ENCODE data around the gene USP25.

Gene USP25, protein sequence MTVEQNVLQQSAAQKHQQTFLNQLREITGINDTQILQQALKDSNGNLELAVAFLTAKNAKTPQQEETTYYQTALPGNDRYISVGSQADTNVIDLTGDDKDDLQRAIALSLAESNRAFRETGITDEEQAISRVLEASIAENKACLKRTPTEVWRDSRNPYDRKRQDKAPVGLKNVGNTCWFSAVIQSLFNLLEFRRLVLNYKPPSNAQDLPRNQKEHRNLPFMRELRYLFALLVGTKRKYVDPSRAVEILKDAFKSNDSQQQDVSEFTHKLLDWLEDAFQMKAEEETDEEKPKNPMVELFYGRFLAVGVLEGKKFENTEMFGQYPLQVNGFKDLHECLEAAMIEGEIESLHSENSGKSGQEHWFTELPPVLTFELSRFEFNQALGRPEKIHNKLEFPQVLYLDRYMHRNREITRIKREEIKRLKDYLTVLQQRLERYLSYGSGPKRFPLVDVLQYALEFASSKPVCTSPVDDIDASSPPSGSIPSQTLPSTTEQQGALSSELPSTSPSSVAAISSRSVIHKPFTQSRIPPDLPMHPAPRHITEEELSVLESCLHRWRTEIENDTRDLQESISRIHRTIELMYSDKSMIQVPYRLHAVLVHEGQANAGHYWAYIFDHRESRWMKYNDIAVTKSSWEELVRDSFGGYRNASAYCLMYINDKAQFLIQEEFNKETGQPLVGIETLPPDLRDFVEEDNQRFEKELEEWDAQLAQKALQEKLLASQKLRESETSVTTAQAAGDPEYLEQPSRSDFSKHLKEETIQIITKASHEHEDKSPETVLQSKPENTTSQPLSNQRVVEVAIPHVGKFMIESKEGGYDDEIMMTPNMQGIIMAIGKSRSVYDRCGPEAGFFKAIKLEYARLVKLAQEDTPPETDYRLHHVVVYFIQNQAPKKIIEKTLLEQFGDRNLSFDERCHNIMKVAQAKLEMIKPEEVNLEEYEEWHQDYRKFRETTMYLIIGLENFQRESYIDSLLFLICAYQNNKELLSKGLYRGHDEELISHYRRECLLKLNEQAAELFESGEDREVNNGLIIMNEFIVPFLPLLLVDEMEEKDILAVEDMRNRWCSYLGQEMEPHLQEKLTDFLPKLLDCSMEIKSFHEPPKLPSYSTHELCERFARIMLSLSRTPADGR

GRCh38 chr21:15729674-15730483 lies at the start of gene USP25:
USP25 (plus strand) TSS chr21:15729982; CDS start chr21:15730394, 412 bp downstream.
- Mint-ChIP-seq H3K27ac (peak within 1 kb of the TSS; percentile 92), H3K36me3 (ENCODE audit: low read depth) (no peaks in the 10 kb centered on the region), H3K4me1 (ENCODE audit: low read depth) (peaks cover 24% of the 10 kb centered on the region)

GRCh38 chr21:15682186-15682895 lies 47.4 kb upstream of the USP25 start:
- Mint-ChIP-seq H3K27ac (no peak overlapping the region), H3K4me1 (ENCODE audit: low read depth) (peaks cover 5% of the 10 kb centered on the region), H3K4me3 (no peak overlapping the region), H3K36me3 (ENCODE audit: low read depth) (no peaks in the 10 kb centered on the region), H3K9me3 (no peaks in the 10 kb centered on the region), H3K27me3 (ENCODE audit: low read depth) (peaks cover 5% of the 10 kb centered on the region)

More at GRCh38 chr21:15729674-15730483, at the start of gene USP25:
- Mint-ChIP-seq H3K9me3 (no peaks in the 10 kb centered on the region), H3K27me3 (ENCODE audit: low read depth) (peaks cover 34% of the 10 kb centered on the region), H3K4me3 (peak within 1 kb of the TSS; percentile 95)

GRCh38 chr21:15682977-15683376 lies 46.8 kb upstream of the USP25 start:
- Mint-ChIP-seq H3K4me3 (no peak overlapping the region), H3K27me3 (ENCODE audit: low read depth) (no peaks in the 10 kb centered on the region), H3K9me3 (no peaks in the 10 kb centered on the region), H3K27ac (no peak overlapping the region), H3K36me3 (ENCODE audit: low read depth) (no peaks in the 10 kb centered on the region), H3K4me1 (ENCODE audit: low read depth) (peaks cover 5% of the 10 kb centered on the region)

GRCh38 chr21:15686506-15686905 lies 43.3 kb upstream of the USP25 start:
- Mint-ChIP-seq H3K9me3 (no peaks in the 10 kb centered on the region), H3K27ac (no peak overlapping the region), H3K4me1 (ENCODE audit: low read depth) (peaks cover 5% of the 10 kb centered on the region), H3K36me3 (ENCODE audit: low read depth) (no peaks in the 10 kb centered on the region), H3K27me3 (ENCODE audit: low read depth) (no peaks in the 10 kb centered on the region), H3K4me3 (no peak overlapping the region)

DNA sequence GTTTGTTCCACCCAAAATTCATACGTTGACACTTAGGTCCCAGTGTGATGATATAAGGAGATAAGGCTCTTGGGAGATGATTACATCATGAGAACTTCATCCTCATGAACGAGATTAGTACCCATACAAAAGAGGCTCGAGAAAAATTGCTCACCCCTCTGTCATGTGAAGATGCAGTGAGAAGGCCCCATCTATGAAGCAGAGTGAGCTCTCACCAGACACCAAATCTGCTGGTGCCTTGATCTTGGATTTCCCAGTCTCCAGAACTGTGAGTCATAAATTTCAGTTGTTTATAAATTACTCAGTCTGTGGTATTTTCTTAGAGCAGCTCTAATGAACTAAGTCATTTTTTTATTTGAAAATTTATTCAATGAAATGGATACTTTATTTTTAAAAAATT lies 42.6 kb upstream of the USP25 start:
- H3K9me3 Mint-ChIP-seq = no peaks in the 10 kb centered on the region

DNA sequence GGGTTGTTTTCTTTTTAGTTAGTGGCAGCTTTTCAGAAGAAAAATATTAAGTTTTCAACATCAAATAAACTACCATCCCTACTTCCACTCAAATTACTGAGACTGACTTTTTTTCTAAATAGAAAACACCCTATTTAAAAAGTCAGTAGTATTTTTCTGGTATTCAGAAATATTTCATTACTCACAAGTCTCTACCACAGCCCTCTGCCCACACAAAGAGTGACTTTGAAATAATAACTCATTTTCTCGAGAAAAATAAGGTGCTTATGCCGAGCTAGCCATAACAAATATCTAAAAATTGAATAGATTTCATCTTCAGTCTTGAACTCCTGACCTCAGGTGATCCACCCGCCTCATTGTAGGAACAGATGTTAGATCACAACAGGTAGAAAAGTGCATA lies 41.8 kb upstream of the USP25 start:
- Mint-ChIP-seq H3K27ac (no peak overlapping the region), H3K9me3 (no peaks in the 10 kb centered on the region), H3K36me3 (ENCODE audit: low read depth) (no peaks in the 10 kb centered on the region), H3K4me3 (no peak overlapping the region), H3K4me1 (ENCODE audit: low read depth) (no peaks in the 10 kb centered on the region), H3K27me3 (ENCODE audit: low read depth) (no peaks in the 10 kb centered on the region)

More for the DNA sequence above, 42.6 kb upstream of the USP25 start:
- H3K4me1 Mint-ChIP-seq (ENCODE audit: low read depth) = peaks cover 5% of the 10 kb centered on the region
- no peaks in the 10 kb centered on the region for H3K36me3 Mint-ChIP-seq (ENCODE audit: low read depth)
- no peak overlapping the region for H3K4me3 Mint-ChIP-seq
- no peak overlapping the region for H3K27ac Mint-ChIP-seq
- H3K27me3 Mint-ChIP-seq (ENCODE audit: low read depth) = no peaks in the 10 kb centered on the region

- Mint-ChIP-seq H3K4me1 (ENCODE audit: low read depth) (no peaks in the 10 kb centered on the region), H3K9me3 (no peaks in the 10 kb centered on the region), H3K36me3 (ENCODE audit: low read depth) (no peaks in the 10 kb centered on the region), H3K4me3 (no peak overlapping the region), H3K27me3 (ENCODE audit: low read depth) (no peaks in the 10 kb centered on the region), H3K27ac (no peak overlapping the region)
Measured at GRCh38 chr21:15688809-15689208, 41.0 kb upstream of the USP25 start.

GRCh38 chr21:15692711-15693110 lies 37.1 kb upstream of the USP25 start:
- Mint-ChIP-seq H3K27me3 (ENCODE audit: low read depth) (peaks cover 6% of the 10 kb centered on the region), H3K4me3 (no peak overlapping the region), H3K36me3 (ENCODE audit: low read depth) (no peaks in the 10 kb centered on the region), H3K9me3 (peaks cover 4% of the 10 kb centered on the region), H3K27ac (no peak overlapping the region), H3K4me1 (ENCODE audit: low read depth) (no peaks in the 10 kb centered on the region)

GRCh38 chr21:15695241-15695640 lies 34.5 kb upstream of the USP25 start:
- Mint-ChIP-seq H3K36me3 (ENCODE audit: low read depth) (no peaks in the 10 kb centered on the region), H3K27ac (no peak overlapping the region), H3K4me3 (no peak overlapping the region), H3K9me3 (peaks cover 4% of the 10 kb centered on the region), H3K27me3 (ENCODE audit: low read depth) (peaks cover 9% of the 10 kb centered on the region), H3K4me1 (ENCODE audit: low read depth) (no peaks in the 10 kb centered on the region)

- H3K36me3 Mint-ChIP-seq (ENCODE audit: low read depth) = no peaks in the 10 kb centered on the region
- peaks cover 3% of the 10 kb centered on the region for H3K27me3 Mint-ChIP-seq (ENCODE audit: low read depth)
- peaks cover 3% of the 10 kb centered on the region for H3K9me3 Mint-ChIP-seq
- H3K4me3 Mint-ChIP-seq = no peak overlapping the region
- H3K4me1 Mint-ChIP-seq (ENCODE audit: low read depth) = no peaks in the 10 kb centered on the region
- no peak overlapping the region for H3K27ac Mint-ChIP-seq
Measured at GRCh38 chr21:15701830-15702229, 28.0 kb upstream of the USP25 start.

DNA sequence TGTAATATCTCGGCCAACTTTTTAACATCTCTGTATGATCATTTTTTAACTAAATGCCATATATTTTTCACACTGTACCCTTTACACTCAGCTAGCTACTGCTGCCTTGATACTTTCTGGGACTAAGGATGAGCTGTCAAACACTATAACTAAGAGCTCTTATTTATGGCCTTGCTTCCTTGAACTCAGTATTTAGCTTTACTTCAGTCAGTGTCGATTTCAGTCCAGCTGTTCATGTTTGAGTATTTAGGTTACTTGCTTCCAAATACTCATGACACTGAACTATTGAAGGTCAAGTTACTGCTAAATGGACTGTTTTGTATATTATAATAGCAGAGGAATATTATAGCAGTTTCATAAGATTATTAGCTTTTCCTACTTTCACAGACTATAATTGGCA lies 25.9 kb upstream of the USP25 start:
- H3K36me3 Mint-ChIP-seq (ENCODE audit: low read depth) = no peaks in the 10 kb centered on the region

GRCh38 chr21:15706696-15707095 lies 23.1 kb upstream of the USP25 start:
- peaks cover 3% of the 10 kb centered on the region for H3K9me3 Mint-ChIP-seq
- H3K4me3 Mint-ChIP-seq = no peak overlapping the region
- H3K4me1 Mint-ChIP-seq (ENCODE audit: low read depth) = no peaks in the 10 kb centered on the region
- peaks cover 16% of the 10 kb centered on the region for H3K27me3 Mint-ChIP-seq (ENCODE audit: low read depth)
- H3K27ac Mint-ChIP-seq = no peak overlapping the region
- no peaks in the 10 kb centered on the region for H3K36me3 Mint-ChIP-seq (ENCODE audit: low read depth)

More for the DNA sequence above, 25.9 kb upstream of the USP25 start:
- Mint-ChIP-seq H3K9me3 (peaks cover 3% of the 10 kb centered on the region), H3K27ac (no peak overlapping the region), H3K4me3 (no peak overlapping the region), H3K4me1 (ENCODE audit: low read depth) (no peaks in the 10 kb centered on the region), H3K27me3 (ENCODE audit: low read depth) (no peaks in the 10 kb centered on the region)

- Mint-ChIP-seq H3K4me1 (ENCODE audit: low read depth) (no peaks in the 10 kb centered on the region), H3K4me3 (no peak overlapping the region), H3K27ac (no peak overlapping the region), H3K9me3 (no peaks in the 10 kb centered on the region), H3K27me3 (ENCODE audit: low read depth) (peaks cover 16% of the 10 kb centered on the region), H3K36me3 (ENCODE audit: low read depth) (no peaks in the 10 kb centered on the region)
Measured at GRCh38 chr21:15713412-15713811, 16.4 kb upstream of the USP25 start.
